Activated naive CD8-positive, alpha-beta T cell treated with anti-CD3 and anti-CD28 coated beads, Interleukin-2, amount 50 U/mL, for 24 hours (primary cell): Measurements from ENCODE around the gene ZNF83.
"Not testable (repeated sequence)": the region's sequence is repeated elsewhere in the genome, so short reads cannot be mapped to it uniquely, and the experiment has no call there.

Experiments used
- ATAC-seq: fragments of 150-1000 bp; cut with Tn5 transposase; one replicate; pipeline ENCODE4 v1.10.0; 2021
- DNase-seq: peaks from one replicate; pipeline ENCODE4 v3.0.0; 2021
- H3K27ac Mint-ChIP-seq: one replicate; pipeline ENCODE4 v1.8.0; 2021; ENCODE audit warnings: mild to moderate bottlenecking, mixed read lengths
- H3K27me3 Mint-ChIP-seq: one replicate; pipeline ENCODE4 v1.8.0; 2021; ENCODE audit warnings: mixed read lengths
- H3K36me3 Mint-ChIP-seq: one replicate; pipeline ENCODE4 v1.8.0; 2021; ENCODE audit warnings: low read depth, mixed read lengths
- H3K4me1 Mint-ChIP-seq: one replicate; pipeline ENCODE4 v1.8.0; 2021; ENCODE audit warnings: mixed read lengths
- H3K4me3 Mint-ChIP-seq: one replicate; pipeline ENCODE4 v1.8.0; 2021; ENCODE audit warnings: mild to moderate bottlenecking, moderate library complexity, mixed read lengths
- H3K9me3 Mint-ChIP-seq: one replicate; pipeline ENCODE4 v1.8.0; 2021; ENCODE audit warnings: mixed read lengths

ZNF83 gene

GRCh38 chr19:52569638-52569999, 68.5 kb downstream of the ZNF83 start:
- not testable (repeated sequence) for H3K27me3 Mint-ChIP-seq, ATAC-seq
- H3K27ac Mint-ChIP-seq: peak overlapping the region; percentile 94
- H3K4me1 Mint-ChIP-seq: peaks cover 27% of the 10 kb centered on the region
- H3K9me3 Mint-ChIP-seq: peaks cover 46% of the 10 kb centered on the region
- H3K36me3 Mint-ChIP-seq: peaks cover 60% of the 10 kb centered on the region
- peak overlapping the region; percentile 96 for H3K4me3 Mint-ChIP-seq
- peak; percentile 5 for DNase-seq

GRCh38 chr19:52567921-52568320, 70.2 kb downstream of the ZNF83 start:
- Mint-ChIP-seq H3K36me3 (peaks cover 59% of the 10 kb centered on the region), H3K27me3 (no peaks in the 10 kb centered on the region), H3K4me3 (no peak overlapping the region), H3K4me1 (peaks cover 27% of the 10 kb centered on the region), H3K27ac (no peak overlapping the region), H3K9me3 (peaks cover 44% of the 10 kb centered on the region)
- ATAC-seq (no peak), DNase-seq (no peak)

- Mint-ChIP-seq H3K9me3 (peaks cover 47% of the 10 kb centered on the region), H3K4me1 (peaks cover 18% of the 10 kb centered on the region), H3K4me3 (no peak overlapping the region), H3K36me3 (peaks cover 60% of the 10 kb centered on the region), H3K27ac (no peak overlapping the region), H3K27me3 (no peaks in the 10 kb centered on the region)
- ATAC-seq (no peak), DNase-seq (no peak)
Observed at GRCh38 chr19:52566588-52566987, 71.6 kb downstream of the ZNF83 start.

GRCh38 chr19:52566121-52566520, 72.0 kb downstream of the ZNF83 start:
- Mint-ChIP-seq H3K36me3 (peaks cover 60% of the 10 kb centered on the region), H3K4me3 (no peak overlapping the region), H3K27me3 (no peaks in the 10 kb centered on the region), H3K27ac (no peak overlapping the region), H3K9me3 (peaks cover 42% of the 10 kb centered on the region), H3K4me1 (peaks cover 16% of the 10 kb centered on the region)
- DNase-seq (no peak), ATAC-seq (no peak)
